ENCODE results near the gene IL17RD. TPM values are rescaled to one million over a fixed set of nuclear protein-coding genes. Genes with fewer than 3 reads are reported as not detected.

The IL17RD gene
- total and polyA plus RNA-seq, 11 donors: 1.4 to 11.3 (median 5.4) TPM

DNA sequence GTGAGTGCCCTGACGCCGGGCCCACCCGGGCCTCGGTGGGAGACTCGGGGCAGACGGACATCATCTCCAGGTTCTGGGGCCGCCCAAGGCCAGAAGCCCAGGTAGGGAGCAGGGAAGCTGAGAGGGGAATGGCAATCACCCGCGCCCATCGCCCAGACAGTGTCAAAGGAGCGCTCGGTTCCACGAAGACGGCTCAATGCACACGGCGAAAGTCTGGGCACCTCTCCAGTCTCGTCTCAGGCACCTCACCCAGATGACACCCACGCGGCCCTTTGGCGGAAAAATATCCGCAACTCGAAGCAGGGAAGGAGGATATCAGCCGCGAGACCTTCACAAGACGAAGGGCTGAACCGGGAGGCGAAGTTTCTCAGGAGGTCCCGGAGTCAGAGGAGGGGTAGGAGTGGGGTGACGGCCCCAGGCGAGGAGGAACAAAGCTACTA lies 916 bp downstream of the IL17RD start:
- DNase-seq (peak; percentile 43 to 76 (median 68)), ATAC-seq (peak; percentile 44 to 68 (median 61))
- TF ChIP-seq, protein P1, sequence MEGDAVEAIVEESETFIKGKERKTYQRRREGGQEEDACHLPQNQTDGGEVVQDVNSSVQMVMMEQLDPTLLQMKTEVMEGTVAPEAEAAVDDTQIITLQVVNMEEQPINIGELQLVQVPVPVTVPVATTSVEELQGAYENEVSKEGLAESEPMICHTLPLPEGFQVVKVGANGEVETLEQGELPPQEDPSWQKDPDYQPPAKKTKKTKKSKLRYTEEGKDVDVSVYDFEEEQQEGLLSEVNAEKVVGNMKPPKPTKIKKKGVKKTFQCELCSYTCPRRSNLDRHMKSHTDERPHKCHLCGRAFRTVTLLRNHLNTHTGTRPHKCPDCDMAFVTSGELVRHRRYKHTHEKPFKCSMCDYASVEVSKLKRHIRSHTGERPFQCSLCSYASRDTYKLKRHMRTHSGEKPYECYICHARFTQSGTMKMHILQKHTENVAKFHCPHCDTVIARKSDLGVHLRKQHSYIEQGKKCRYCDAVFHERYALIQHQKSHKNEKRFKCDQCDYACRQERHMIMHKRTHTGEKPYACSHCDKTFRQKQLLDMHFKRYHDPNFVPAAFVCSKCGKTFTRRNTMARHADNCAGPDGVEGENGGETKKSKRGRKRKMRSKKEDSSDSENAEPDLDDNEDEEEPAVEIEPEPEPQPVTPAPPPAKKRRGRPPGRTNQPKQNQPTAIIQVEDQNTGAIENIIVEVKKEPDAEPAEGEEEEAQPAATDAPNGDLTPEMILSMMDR (IDR thresholded peaks at IDR 0.05): no peak
- no peak for TF ChIP-seq POLR2A (IDR thresholded peaks at IDR 0.05)
- peak overlapping the region in 8 of 12 donors; percentile 39 to 82 (median 72) for H3K27ac ChIP-seq
- H3K4me1 ChIP-seq: peaks cover 4 to 60% (median 37%) of the 10 kb centered on the region in 12 donors
- peak overlapping the region; percentile 72 to 97 (median 85) for H3K4me3 ChIP-seq
- no peaks in the 10 kb centered on the region for H3K9me3 ChIP-seq
- WGBS, 4 donors: 0 to 5% (median 4%) methylated on average over 24 to 30 of the region's 30 CpGs
- intact Hi-C loops (cut with DNase I): loop anchor here in 3 of 10 donors (5.0 to 10.0 kb wide), 3 partner anchors 37 to 62 kb away; no protein-coding TSS in a partner anchor
- H3K36me3 ChIP-seq: no peaks in the 10 kb centered on the region
- H3K27me3 ChIP-seq: peaks cover 0 to 43% (median 0%) of the 10 kb centered on the region in 9 donors

DNA sequence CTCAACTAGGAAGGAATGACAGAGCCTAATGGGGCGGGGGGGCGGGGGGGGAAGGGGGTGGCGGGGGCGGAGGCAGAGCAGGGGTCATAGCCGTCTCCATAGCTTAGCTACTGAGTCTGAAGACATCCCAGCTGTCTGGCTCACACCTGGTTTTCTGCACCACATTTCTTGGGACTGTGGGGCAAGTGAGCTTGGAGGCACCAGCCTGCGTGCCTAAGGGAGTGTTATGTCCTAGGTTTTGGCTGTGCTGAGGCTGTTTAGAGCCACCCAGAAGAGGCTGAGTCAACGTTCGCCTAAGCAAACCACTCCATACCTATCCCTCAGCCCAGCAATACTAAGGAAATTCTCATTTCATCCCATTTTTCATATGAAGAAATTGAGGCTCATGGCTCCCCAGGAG lies 1.4 kb downstream of the IL17RD start:
- DNase-seq (no peak), ATAC-seq (peak in 1 of 4 donors; percentile 10)
- TF ChIP-seq POLR2A (IDR thresholded peaks at IDR 0.05): no peak
- TF ChIP-seq, protein P1 (IDR thresholded peaks at IDR 0.05): no peak
- WGBS, 4 donors: 44 to 53% (median 48%) methylated on average over 7 to 8 of the region's 8 CpGs
- H3K27ac ChIP-seq: peak overlapping the region in 7 of 12 donors; percentile 39 to 82 (median 71)
- no peaks in the 10 kb centered on the region for H3K36me3 ChIP-seq
- H3K9me3 ChIP-seq: no peaks in the 10 kb centered on the region
- H3K4me1 ChIP-seq: peaks cover 5 to 65% (median 40%) of the 10 kb centered on the region in 12 donors
- peak overlapping the region in 11 of 12 donors; percentile 72 to 92 (median 85) for H3K4me3 ChIP-seq
- intact Hi-C loops (cut with DNase I): loop anchor here in 3 of 10 donors (5.0 to 10.0 kb wide), 3 partner anchors 36 to 61 kb away; no protein-coding TSS in a partner anchor
- H3K27me3 ChIP-seq: peaks cover 0 to 43% (median 0%) of the 10 kb centered on the region in 9 donors

DNA sequence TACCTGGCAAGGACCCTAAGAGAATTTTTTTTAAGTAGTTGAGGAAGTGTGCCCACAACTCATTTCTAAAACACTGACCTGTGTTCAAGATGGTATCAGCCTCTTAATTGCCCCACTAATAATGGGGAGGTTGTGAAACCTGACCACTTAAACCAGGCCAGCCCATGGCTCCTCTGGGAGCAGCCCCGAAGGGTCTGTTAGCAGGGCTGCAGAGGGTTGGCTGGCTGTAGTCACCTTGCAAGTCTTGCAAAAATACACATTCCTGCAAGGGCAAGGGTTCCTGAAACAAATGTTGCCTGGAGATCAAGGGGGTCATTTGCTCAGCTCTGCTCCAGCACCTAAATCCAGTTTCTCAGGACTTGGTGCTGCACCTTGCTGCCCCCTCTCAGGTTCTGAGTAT lies 3.2 kb downstream of the IL17RD start:
- Histone ChIP-seq H3K9me3 (no peaks in the 10 kb centered on the region), H3K36me3 (no peaks in the 10 kb centered on the region), H3K27me3 (peaks cover 0 to 37% (median 0%) of the 10 kb centered on the region in 9 donors), H3K27ac (peak overlapping the region in 4 of 12 donors; percentile 16 to 74 (median 47)), H3K4me1 (peaks cover 5 to 66% (median 42%) of the 10 kb centered on the region in 12 donors), H3K4me3 (no peak overlapping the region)
- no peak for DNase-seq
- intact Hi-C loops (cut with DNase I): loop anchor here in 3 of 10 donors (5.0 to 10.0 kb wide), 3 partner anchors 35 to 60 kb away; no protein-coding TSS in a partner anchor
- WGBS, 4 donors: 63 to 89% (median 76%) methylated on average over 1 of the region's 1 CpG
- no peak for ATAC-seq
- TF ChIP-seq POLR2A (IDR thresholded peaks at IDR 0.05): no peak
- TF ChIP-seq, protein P1 (IDR thresholded peaks at IDR 0.05): no peak

DNA sequence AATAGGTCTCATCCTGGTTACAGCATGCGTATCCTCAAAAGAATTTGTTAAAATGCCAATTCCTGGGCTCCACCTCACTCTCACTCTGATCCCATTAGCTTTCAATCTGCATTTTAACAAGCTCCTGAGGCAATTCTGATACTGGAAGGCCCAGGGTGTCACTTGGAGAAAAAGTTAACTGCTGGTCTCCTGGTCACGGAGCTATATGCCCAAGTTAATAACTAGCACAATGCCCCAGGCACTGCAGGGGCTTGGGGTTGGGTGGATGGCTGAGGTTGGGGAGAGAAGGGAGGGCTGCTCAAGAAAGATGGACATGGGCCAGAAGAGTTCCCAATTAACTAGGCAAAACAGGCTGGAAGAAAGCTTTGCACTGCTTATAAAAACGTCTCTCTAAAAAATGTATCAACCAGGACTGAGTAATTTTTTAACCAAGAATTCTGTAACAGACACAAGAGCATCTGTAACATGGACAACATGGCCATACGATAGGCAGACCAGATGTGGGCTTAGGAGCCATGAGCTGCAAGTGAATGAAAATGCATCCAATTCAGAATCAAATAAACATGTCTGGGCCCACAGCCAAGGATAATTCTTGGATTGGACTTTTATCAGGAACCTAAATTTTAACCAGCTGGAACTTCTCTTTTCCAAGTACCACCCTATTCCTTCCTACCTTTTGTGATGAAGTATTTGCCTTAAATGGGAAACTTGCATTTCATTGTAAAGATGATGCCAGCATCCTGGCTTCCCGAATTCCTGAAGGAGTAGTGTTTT lies 4.2 kb downstream of the IL17RD start:
- TF ChIP-seq POLR2A (IDR thresholded peaks at IDR 0.05): no peak
- 29 to 45% (median 39%) methylated on average over 5 of the region's 5 CpGs for WGBS, 4 donors
- Histone ChIP-seq H3K27me3 (peaks cover 0 to 37% (median 0%) of the 10 kb centered on the region in 9 donors), H3K4me3 (no peak overlapping the region), H3K4me1 (peaks cover 5 to 66% (median 42%) of the 10 kb centered on the region in 12 donors), H3K27ac (peak overlapping the region in 11 of 12 donors; percentile 30 to 75 (median 64)), H3K36me3 (no peaks in the 10 kb centered on the region), H3K9me3 (no peaks in the 10 kb centered on the region)
- DNase-seq (peak in 1 of 5 donors; percentile 26), ATAC-seq (no peak)
- intact Hi-C loops (cut with DNase I): loop anchor here in 3 of 10 donors (5.0 to 10.0 kb wide), 3 partner anchors 34 to 59 kb away; no protein-coding TSS in a partner anchor

Measured in heart left ventricle (tissue), 16 donors.